Measurements from ENCODE around the gene ASF1B. TPM values are rescaled to one million over a fixed set of nuclear protein-coding genes. Genes with fewer than 3 reads are reported as not detected.

The ASF1B gene
- not detected in 2 replicates for polyA plus RNA-seq

DNA sequence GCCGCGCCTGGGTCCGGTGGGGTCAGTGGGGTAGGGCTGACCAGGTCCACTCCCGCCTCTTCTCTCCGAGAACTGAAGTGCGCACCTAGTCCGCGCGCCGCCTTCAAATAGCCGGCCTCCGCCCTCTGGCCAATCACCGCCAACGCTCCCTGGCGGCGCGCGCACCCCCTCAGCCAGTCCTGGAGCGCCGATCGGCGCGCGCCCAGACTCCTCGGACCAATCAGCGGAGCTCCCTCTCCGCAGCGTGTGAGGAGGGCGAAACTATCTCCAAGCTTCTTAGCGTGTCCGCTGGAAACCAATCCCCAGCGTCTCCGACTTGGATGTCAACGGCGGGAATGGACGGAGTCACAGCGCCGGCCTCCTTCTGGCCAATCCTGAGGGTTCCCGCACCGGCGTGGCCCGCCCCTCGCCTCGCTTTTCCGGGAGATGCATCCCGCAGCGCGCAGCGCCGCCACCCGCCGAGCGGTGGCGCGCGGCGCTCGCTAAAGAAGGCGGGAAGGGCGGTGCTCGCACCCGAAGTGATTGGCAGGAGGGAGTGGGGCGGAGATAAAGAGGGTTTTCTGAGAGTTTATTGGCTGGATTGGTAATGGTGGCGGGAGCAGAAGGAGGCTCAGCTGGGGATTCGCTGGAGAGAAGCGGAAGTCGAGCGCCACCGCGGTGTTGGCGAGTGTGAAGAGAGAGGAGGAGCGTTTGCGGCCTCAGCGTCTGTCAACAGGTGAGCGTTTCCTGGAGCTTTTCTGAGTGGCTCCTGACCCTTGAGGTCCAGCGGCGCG lies at the start of gene ASF1B:
ASF1B (minus strand) TSS at position 81 of the 773 bp plus-strand sequence. CDS start 133 bp downstream, outside the sequence.

DNA sequence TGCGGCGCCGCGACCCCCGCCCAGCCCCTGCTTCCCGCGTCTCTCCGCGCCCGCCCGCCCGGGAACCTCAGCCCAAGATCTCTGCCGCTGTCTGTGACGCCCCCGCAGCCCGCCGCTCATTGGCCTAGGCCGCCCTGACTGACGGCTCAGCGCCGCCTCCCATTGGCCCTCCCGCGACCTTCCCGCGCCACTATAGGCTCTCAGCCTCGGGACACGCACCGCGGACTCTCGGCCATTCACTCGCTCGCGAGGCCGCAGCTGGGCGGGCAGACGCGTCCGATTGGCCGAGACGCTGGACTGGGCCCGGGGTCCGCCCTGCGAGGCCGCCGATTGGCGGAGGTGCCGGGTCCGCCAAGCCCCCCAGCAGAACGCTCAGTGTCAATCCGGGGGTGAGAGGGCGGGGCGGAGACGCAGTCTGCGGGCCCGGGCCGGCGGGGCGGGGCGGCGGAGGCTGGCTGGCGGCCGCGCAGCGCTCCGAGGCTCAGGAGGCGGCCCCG lies 18.7 kb downstream of the ASF1B start, which contains the start of gene PRKACA:
PRKACA (minus strand) TSS at position 95 of the 497 bp plus-strand sequence. CDS start 215 bp downstream, outside the sequence.

DNA sequence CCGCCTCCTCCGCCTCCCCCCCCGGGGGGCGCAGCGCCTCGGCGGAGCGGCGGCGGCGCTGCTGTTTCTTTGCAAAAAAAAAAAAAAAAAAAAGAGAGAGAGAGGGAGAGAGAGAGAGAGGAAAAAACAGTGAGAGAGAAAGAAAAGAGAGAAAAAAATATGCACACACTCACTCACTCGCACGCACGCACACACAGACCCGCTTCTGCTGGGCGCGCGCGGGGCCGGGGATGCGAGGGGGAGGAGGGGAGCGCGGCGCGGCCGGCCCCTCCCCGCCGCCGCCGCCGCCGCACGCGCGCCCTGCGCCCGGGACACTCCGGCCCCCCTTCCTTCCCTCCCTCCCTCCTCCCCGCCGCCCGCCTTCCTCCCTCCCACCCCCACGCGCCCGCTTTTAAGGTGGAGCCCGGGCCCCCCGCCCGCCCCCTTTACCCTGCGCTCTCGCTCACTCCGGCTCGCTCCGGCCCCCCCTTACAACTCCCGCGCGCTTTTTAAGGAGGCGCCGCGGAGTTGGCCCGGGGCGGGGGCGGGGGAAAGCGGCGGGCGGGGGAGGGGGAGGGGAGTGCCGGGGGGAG lies 45.8 kb downstream of the ASF1B start, which contains the start of gene SAMD1:
SAMD1 (minus strand) TSS at position 243 of the 572 bp plus-strand sequence.

DNA sequence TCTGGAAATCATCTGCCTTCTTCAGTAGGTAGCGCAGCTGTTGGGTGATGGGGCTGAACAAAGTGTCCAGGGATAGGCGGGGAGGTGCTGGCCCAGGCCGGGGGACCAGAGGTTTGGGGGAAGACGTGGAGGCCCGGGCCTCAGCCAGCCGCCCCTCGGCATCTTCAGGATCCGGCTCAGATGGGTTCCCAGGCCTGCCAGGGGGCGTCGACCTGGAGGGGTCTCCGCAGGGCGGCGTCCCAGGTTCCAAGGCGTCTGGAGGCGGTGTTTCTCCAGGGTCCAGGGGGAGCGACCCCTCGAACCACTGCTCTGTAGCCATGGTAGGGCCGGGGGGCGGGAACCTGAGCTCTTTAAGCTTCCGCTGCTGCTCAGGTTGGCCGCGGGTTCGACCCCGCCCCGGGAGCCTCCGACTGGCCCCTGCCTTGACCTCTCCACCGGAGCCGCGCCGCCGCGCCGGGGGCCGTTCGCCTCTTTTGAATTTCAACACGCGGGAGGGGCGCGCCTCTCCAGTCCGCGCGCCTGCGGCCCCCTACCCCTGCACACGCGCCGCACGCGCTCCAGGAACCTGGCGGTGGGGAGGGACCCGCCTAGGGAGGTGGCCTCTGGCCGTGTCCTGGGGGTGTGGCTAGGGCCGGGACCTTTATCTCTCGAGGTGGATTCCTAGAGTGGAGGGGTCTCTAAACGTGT lies 50.9 kb downstream of the ASF1B start, which contains the start of gene C19orf67:
C19orf67 (minus strand) TSS at position 475 of the 687 bp plus-strand sequence; CDS start at position 319, 156 bp downstream.

DNA sequence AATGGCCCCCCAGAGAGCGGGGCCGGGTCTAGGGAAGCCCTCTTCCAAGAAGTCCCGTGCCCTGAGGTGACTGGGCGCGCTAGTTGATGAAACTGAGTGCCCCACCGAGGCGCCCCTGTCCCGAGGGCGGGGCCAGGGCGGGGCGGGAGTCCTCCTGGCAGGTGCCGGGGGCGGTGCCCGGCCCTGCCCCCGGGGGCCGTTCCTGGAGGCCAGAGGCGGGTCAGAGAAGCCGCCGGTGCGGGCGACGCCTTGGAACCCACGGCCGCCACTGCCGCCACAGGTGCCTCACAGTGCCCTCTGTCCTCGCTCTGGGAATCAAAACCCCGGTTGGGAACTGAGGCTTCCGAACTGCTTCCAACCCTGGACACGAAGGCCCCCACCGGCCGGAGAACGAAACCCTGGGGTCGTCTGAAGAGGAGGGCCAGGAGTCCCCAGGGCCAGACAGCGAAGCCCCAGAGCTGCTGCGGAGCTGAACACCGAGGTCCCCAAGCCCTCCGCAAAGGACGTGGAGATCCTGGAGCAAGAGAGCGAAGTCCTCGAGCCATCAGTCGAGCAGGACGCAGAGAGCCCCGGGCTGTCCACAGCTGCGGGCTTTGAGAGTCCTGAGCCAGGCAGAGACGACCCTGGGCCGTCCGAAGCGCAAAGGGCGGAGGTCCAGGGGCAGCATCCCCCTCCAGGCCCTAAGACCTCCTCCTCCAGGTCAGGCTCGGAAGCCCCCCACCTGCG lies 63.7 kb downstream of the ASF1B start, which contains the start of gene MISP3:
MISP3 (plus strand) TSS at position 252 of the 726 bp plus-strand sequence. CDS start 524 bp downstream, outside the sequence.

Other genes starting within 250 kb of the ASF1B start
- 0.20 TPM in 1 of 2 replicates, not detected in the other for gene BRME1, start 230.5 kb downstream of the ASF1B start, polyA plus RNA-seq
- 1.1 and 3.0 TPM in 2 replicates for gene CC2D1A, start 230.4 kb downstream of the ASF1B start, polyA plus RNA-seq
- not detected in 2 replicates for gene PODNL1, start 198.2 kb downstream of the ASF1B start, polyA plus RNA-seq
- 5.3 TPM in 1 of 2 replicates, not detected in the other for gene DCAF15, start 184.1 kb downstream of the ASF1B start, polyA plus RNA-seq
- 0.35 and 0.52 TPM in 2 replicates for gene RFX1, start 130.3 kb downstream of the ASF1B start, polyA plus RNA-seq
- gene RLN3, start 108.4 kb downstream of the ASF1B start, polyA plus RNA-seq = not detected in 2 replicates
- 0.99 TPM in 1 of 2 replicates, not detected in the other for gene IL27RA, start 104.8 kb downstream of the ASF1B start, polyA plus RNA-seq
- 0.13 TPM in 1 of 2 replicates, not detected in the other for gene PALM3, start 74.5 kb downstream of the ASF1B start, polyA plus RNA-seq
- 3.4 and 6.2 TPM in 2 replicates for gene MISP3, start 63.8 kb downstream of the ASF1B start, polyA plus RNA-seq
- not detected in 2 replicates for gene C19orf67, start 50.8 kb downstream of the ASF1B start, polyA plus RNA-seq
- gene SAMD1, start 45.8 kb downstream of the ASF1B start, polyA plus RNA-seq = 3.1 and 6.4 TPM in 2 replicates
- gene PRKACA, start 18.8 kb downstream of the ASF1B start, polyA plus RNA-seq = 3.5 and 5.8 TPM in 2 replicates
- 1.1 and 2.4 TPM in 2 replicates for gene ADGRL1, start 69.6 kb upstream of the ASF1B start, polyA plus RNA-seq
- 0.30 and 0.74 TPM in 2 replicates for gene ADGRE5, start 244.9 kb upstream of the ASF1B start, polyA plus RNA-seq